Type B pancreatic cell (in vitro differentiated cells): ENCODE results near the gene PER1. TPM values are rescaled to one million over a fixed set of nuclear protein-coding genes. Genes with fewer than 3 reads are reported as not detected.

Experiments used
- DNase-seq: peaks from one replicate; pipeline ENCODE4 v3.0.0; 2021; ENCODE audit warnings: mixed read lengths; ENCODE audit not compliant: unreplicated experiment; ENCODE audit errors: extremely low spot score
- H3K27ac Mint-ChIP-seq: 2 replicates; pipeline ENCODE4 v1.8.0; 2021; ENCODE audit warnings: mild to moderate bottlenecking, mixed read lengths
- H3K27me3 Mint-ChIP-seq: 2 replicates; pipeline ENCODE4 v1.8.0; 2021; ENCODE audit warnings: mixed read lengths
- H3K36me3 Mint-ChIP-seq: 2 replicates; pipeline ENCODE4 v1.8.0; 2021; ENCODE audit warnings: mixed read lengths
- H3K4me1 Mint-ChIP-seq: one replicate; pipeline ENCODE4 v1.8.0; 2021; ENCODE audit warnings: mixed read lengths; ENCODE audit not compliant: unreplicated experiment
- H3K4me3 Mint-ChIP-seq: 2 replicates; pipeline ENCODE4 v1.8.0; 2021; ENCODE audit warnings: mild to moderate bottlenecking, mixed read lengths
- H3K9me3 Mint-ChIP-seq: 2 replicates; pipeline ENCODE4 v1.8.0; 2021; ENCODE audit warnings: mixed read lengths
- total RNA-seq: library from RNA; stranded (reverse); gene quantifications from 2 replicates; pipeline ENCODE4 v1.2.1, GENCODE V29; 2021; ENCODE audit warnings: low replicate concordance
- TF ChIP-seq, protein P1 (sequence below): fragments of 200-600 bp; sonication (generic); conservative IDR thresholded peaks from 2 replicates; pipeline ENCODE4 v1.5.0; 2021; ENCODE audit warnings: antibody characterized with exemption, mild to moderate bottlenecking

PER1 gene
- total RNA-seq, 1 donor from 2014 or later, result 33.2 TPM

DNA sequence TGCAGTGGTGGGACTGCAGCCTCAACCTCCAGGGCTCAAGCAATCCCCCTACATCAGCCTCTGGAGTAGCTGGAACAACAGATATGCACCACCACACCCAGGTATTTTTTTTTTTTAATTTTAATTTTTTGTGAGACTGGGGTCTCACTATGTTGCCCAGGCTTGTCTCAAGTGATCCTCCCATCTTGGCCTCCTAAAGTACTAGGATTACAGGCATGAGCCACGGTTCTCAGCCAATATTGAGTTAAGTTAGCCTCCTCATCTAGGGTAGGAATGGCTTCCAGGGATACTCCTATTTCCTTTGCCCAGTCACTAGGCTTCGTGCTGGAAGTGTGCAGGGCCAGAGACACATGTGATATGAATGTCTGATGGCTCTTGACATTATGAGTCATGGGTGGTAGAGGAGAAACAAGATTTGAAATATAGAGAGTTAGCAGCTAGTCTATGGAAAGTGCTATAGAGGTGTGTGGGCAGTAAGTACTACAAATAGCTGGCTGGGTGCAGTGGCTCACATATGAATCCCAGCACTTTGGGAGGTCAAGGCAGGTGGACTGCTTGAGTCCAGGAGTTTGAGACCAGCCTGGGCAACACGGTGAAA is 20.3 kb downstream of the PER1 start:
- Mint-ChIP-seq H3K27me3 (peaks cover 29% of the 10 kb centered on the region), H3K4me3 (no peak overlapping the region), H3K9me3 (no peaks in the 10 kb centered on the region), H3K4me1 (peaks cover 5% of the 10 kb centered on the region), H3K27ac (no peak overlapping the region), H3K36me3 (no peaks in the 10 kb centered on the region)
- no peak for DNase-seq
- TF ChIP-seq, protein P1, sequence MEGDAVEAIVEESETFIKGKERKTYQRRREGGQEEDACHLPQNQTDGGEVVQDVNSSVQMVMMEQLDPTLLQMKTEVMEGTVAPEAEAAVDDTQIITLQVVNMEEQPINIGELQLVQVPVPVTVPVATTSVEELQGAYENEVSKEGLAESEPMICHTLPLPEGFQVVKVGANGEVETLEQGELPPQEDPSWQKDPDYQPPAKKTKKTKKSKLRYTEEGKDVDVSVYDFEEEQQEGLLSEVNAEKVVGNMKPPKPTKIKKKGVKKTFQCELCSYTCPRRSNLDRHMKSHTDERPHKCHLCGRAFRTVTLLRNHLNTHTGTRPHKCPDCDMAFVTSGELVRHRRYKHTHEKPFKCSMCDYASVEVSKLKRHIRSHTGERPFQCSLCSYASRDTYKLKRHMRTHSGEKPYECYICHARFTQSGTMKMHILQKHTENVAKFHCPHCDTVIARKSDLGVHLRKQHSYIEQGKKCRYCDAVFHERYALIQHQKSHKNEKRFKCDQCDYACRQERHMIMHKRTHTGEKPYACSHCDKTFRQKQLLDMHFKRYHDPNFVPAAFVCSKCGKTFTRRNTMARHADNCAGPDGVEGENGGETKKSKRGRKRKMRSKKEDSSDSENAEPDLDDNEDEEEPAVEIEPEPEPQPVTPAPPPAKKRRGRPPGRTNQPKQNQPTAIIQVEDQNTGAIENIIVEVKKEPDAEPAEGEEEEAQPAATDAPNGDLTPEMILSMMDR, result no peak

DNA sequence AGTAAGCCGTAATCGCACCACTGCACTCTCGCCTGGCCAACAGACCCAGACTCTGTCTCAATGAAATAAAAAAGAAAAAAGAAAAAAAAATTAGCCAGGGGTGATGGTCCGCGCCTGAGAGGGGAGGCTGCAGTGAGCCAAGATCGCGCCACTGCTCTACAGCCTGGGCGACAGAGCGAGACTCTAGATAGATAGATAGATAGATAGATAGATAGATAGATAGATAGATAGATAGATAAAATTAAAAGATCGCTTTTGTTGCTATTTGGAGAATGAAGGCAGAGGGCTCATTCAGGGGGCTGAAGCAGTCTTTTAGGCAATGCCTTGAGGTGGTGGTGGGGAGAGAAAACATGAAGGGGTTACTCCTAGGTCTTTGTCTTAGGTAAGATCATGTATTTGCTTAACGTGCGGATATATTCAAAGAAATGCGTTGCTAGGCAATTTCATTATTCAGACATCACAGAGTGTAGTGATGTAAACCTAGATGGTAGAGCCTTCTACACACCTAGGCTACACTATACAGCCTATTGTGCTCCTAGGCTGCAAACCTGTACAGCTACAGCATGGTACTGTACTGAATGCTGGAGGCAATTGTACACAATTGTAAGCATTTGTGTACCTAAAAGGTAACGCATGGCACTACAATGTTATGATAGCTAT is 23.9 kb downstream of the PER1 start:
- Mint-ChIP-seq H3K27ac (no peak overlapping the region), H3K4me1 (peaks cover 28% of the 10 kb centered on the region), H3K4me3 (peak overlapping the region; percentile 39), H3K27me3 (peaks cover 63% of the 10 kb centered on the region), H3K9me3 (no peaks in the 10 kb centered on the region), H3K36me3 (peaks cover 4% of the 10 kb centered on the region)
- TF ChIP-seq, protein P1, result no peak
- DNase-seq, result no peak

DNA sequence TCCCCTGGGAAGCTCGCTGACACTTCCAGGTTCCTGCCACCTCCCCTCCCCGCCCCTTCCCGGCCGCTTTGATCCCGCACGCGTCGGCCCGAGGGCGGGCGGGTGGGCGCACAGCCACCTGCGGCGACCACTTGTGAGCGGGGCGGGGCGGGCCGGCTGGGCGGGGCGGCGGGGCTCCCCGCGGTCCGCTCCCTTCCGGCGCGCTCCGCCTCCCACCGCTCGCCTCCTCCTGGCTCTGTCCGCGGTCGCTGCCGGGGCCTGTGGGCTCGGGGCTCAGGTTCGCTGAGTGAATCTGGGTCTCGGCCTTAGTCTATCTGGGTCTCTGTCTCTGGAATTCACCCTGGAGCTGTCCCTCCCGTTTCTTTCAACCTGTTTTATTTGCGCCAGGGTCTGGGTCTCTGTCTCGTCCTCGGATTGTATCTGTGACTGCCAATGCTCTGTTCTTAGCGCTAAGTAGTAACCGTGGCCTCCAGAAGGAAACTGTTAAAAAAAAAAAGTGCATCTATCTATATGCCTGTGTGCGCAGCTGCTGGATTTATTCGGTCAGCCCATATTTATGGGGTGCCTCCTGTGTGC is 25.6 kb downstream of the PER1 start:
- peaks cover 70% of the 10 kb centered on the region for H3K27me3 Mint-ChIP-seq
- H3K36me3 Mint-ChIP-seq, result peaks cover 4% of the 10 kb centered on the region
- no peaks in the 10 kb centered on the region for H3K9me3 Mint-ChIP-seq
- TF ChIP-seq, protein P1, result no peak
- no peak for DNase-seq
- peak overlapping the region; percentile 96 for H3K4me3 Mint-ChIP-seq
- peak overlapping the region; percentile 96 for H3K27ac Mint-ChIP-seq
- peaks cover 30% of the 10 kb centered on the region for H3K4me1 Mint-ChIP-seq

DNA sequence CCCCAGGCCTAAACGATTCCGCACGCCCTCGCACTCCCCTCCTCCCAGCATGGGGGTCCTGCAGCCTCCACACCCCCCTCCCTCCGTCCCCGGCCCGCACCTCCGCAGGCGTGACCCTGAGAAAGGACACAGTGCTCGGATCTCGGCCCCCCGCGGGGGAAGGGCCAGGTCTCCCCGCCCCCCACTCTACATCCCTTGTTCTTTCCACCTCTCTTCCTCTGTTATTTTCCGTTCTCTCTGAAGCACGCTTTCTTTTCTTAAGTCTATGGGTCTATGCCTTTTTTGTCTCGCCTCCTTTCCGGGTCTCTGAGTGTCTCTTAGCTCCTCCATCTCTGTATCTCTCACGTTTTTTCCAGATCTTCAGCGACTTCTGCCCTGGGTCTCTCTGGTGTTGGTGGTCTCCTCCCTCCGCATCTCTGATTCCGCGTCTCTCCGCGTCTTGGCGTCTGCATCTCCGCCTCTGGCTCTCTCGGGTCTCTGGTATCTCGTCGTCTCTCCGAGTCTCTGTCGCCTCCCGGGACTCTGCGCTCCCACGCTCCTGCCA is 26.2 kb downstream of the PER1 start:
- H3K36me3 Mint-ChIP-seq, result peaks cover 4% of the 10 kb centered on the region
- DNase-seq, result no peak
- no peaks in the 10 kb centered on the region for H3K9me3 Mint-ChIP-seq
- TF ChIP-seq, protein P1, result no peak
- H3K4me1 Mint-ChIP-seq, result peaks cover 31% of the 10 kb centered on the region
- peak overlapping the region; percentile 96 for H3K27ac Mint-ChIP-seq
- peak overlapping the region; percentile 91 for H3K4me3 Mint-ChIP-seq
- H3K27me3 Mint-ChIP-seq, result peaks cover 69% of the 10 kb centered on the region

DNA sequence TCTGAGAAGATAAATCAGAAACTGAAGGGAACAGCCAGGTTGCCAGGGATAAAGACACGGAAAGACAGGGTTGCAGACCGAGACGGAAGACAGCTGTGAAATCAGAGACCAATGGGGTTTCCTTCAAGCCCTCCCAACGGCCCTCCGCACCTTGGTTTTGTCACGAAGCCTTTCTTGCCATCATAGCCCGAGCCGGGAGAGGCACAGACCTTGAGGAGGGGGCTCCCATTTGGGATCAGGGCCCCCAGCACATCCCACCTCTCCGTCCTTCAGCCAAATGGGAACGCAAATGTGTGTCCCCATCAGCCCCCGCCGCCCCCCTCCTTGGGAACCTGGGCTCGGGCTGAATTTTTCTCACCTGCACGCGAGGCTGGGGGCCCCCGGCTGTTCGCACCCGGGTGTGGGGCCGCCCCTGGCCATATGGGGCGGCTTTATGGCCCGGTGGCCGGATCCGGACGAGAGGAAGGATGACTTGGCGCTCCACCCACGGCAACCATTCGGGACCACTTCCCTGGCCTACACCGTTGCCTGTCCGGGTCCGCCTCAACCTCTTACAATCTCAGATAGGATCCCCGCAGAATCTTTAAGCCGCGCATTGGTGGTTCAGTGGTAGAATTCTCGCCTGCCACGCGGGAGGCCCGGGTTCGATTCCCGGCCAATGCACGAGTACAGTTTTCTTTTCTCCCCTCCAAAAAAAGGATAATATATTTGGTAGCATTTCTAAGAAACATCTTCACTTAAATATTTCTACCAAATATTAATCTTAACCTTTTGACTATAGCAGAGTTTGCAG is 26.9 kb downstream of the PER1 start:
- Mint-ChIP-seq H3K9me3 (no peaks in the 10 kb centered on the region), H3K4me1 (peaks cover 38% of the 10 kb centered on the region), H3K27me3 (peaks cover 76% of the 10 kb centered on the region), H3K4me3 (peak overlapping the region; percentile 91), H3K36me3 (peaks cover 5% of the 10 kb centered on the region), H3K27ac (peak overlapping the region; percentile 96)
- peak; percentile 93 for DNase-seq
- TF ChIP-seq, protein P1, result no peak
